Kidney (tissue), 14 donors: ENCODE results near the gene TST. TPM values are rescaled to one million over a fixed set of nuclear protein-coding genes. Genes with fewer than 3 reads are reported as not detected.

ENCODE experiments used
- DNase-seq, 5 donors: peaks; one replicate each; pipeline ENCODE4 v3.0.0-alpha.2; 2013 to 2020
- FAIRE-seq: peaks from 2 replicates; lab custom pipeline; 2012; peaks lifted over from hg19 to GRCh38; lab: Jason Lieb, UNC
- H3K27ac ChIP-seq, 2 donors: one replicate each; pipeline ENCODE4 v1.7.0; 2013; ENCODE audit warnings: low read depth in 2 of 2, low read length in 2 of 2, inconsistent platforms in 1 of 2
- H3K27me3 ChIP-seq: one replicate; pipeline ENCODE4 v1.7.1; 2013; ENCODE audit warnings: low read length, inconsistent platforms; ENCODE audit not compliant: control insufficient read depth, insufficient read depth
- H3K36me3 ChIP-seq, 3 donors: one replicate each; pipeline versions ENCODE4 v1.7.0 to v1.7.1; 2013; ENCODE audit warnings: low read length in 3 of 3, control low read depth in 1 of 3, inconsistent platforms in 1 of 3; ENCODE audit not compliant: insufficient read depth in 3 of 3, control insufficient read depth in 2 of 3
- H3K4me1 ChIP-seq, 3 donors: one replicate each; pipeline versions ENCODE4 v1.7.0 to v1.7.1; 2013; ENCODE audit warnings: low read length in 3 of 3, inconsistent platforms in 1 of 3, low read depth in 1 of 3; ENCODE audit not compliant: control insufficient read depth in 2 of 3, insufficient read depth in 2 of 3
- H3K4me3 ChIP-seq, 3 donors: one replicate each; pipeline versions ENCODE4 v1.7.0 to v1.8.1; 2013; ENCODE audit warnings: low read length in 3 of 3, control low read depth in 1 of 3, inconsistent platforms in 1 of 3
- H3K9ac ChIP-seq, 3 donors: one replicate each; pipeline versions ENCODE4 v1.7.0 to v1.7.1; 2013; ENCODE audit warnings: low read length in 3 of 3, control low read depth in 1 of 3, inconsistent platforms in 1 of 3
- H3K9me3 ChIP-seq, 3 donors: one replicate each; pipeline versions ENCODE4 v1.7.0 to v1.7.1; 2013; ENCODE audit warnings: low read length in 3 of 3, control low read depth in 1 of 3, inconsistent platforms in 1 of 3; ENCODE audit not compliant: control insufficient read depth in 2 of 3, insufficient read depth in 1 of 3
- CTCF ChIP-seq: IDR thresholded peaks from 3 replicates; pipeline ENCODE4 v1.5.1; 2012; ENCODE audit warnings: mild to moderate bottlenecking, moderate library complexity, borderline replicate concordance; ENCODE audit not compliant: insufficient read depth; ENCODE audit errors: extremely low read depth
- intact Hi-C: fragments of 100-400 bp; cut with DNase I; formaldehyde crosslinking; loops from one replicate; pipeline ENCODE4 v1.11.1; 2022
- polyA plus RNA-seq: library from polyadenylated mRNA; stranded (reverse); fragments of 350-450 nt; fragmentation: Illumina TruSeq; extraction: RNeasy Lipid Tissue Mini Kit (QIAGEN cat#74804); gene quantifications from one replicate; pipeline ENCODE4 v1.2.3, GENCODE V29; 2014; ENCODE audit warnings: low read depth, low replicate concordance; ENCODE audit not compliant: insufficient read depth
- total RNA-seq: library from RNA; stranded (reverse); fragmentation: NEBNext Ultra II Directional; extraction: Animal tissue kit (Norgen Biotek cat#: 25700); gene quantifications from one replicate; pipeline ENCODE4 v1.2.1, GENCODE V29; 2021
- donor health status: control.
- donor health status: control.
- donor health status: control.
- donor health status: control.
- donor health status: control.
- donor health status: DM: yes; HTN: yes; CAD: no.
- donor health status: Normal renal cell carcinoma (clear cell type).

Gene TST
- total and polyA plus RNA-seq, 2 donors from 2014 or later: 48.7 to 283 TPM

GRCh38 chr22:36968249-36968964 lies 50.8 kb downstream of the TST start:
- intact Hi-C loops: no loop called here
- no peaks in the 10 kb centered on the region for H3K27me3 ChIP-seq
- peaks cover 0 to 3% (median 0%) of the 10 kb centered on the region in 3 donors for H3K9me3 ChIP-seq
- no peak overlapping the region for H3K9ac ChIP-seq
- no peaks in the 10 kb centered on the region for H3K4me1 ChIP-seq
- no peak overlapping the region for H3K27ac ChIP-seq
- H3K4me3 ChIP-seq: no peak overlapping the region
- DNase-seq: no peak
- H3K36me3 ChIP-seq: no peaks in the 10 kb centered on the region
- FAIRE-seq: no peak
- TF ChIP-seq CTCF: no peak

- DNase-seq: no peak
These were observed 52.3 kb downstream of the TST start for GRCh38 chr22:36966851-36967540.

GRCh38 chr22:36965696-36966095 lies 53.6 kb downstream of the TST start:
- Histone ChIP-seq H3K36me3 (no peaks in the 10 kb centered on the region), H3K4me1 (no peaks in the 10 kb centered on the region), H3K4me3 (no peak overlapping the region), H3K9ac (no peak overlapping the region), H3K27ac (no peak overlapping the region), H3K9me3 (peaks cover 0 to 3% (median 0%) of the 10 kb centered on the region in 3 donors), H3K27me3 (no peaks in the 10 kb centered on the region)
- DNase-seq (no peak), FAIRE-seq (no peak)
- intact Hi-C loops: no loop called here
- TF ChIP-seq CTCF: no peak

More at GRCh38 chr22:36966851-36967540, 52.3 kb downstream of the TST start:
- Histone ChIP-seq H3K9ac (no peak overlapping the region), H3K36me3 (no peaks in the 10 kb centered on the region), H3K9me3 (peaks cover 0 to 3% (median 0%) of the 10 kb centered on the region in 3 donors), H3K4me3 (no peak overlapping the region), H3K27me3 (no peaks in the 10 kb centered on the region), H3K4me1 (no peaks in the 10 kb centered on the region), H3K27ac (no peak overlapping the region)
- intact Hi-C loops: no loop called here
- FAIRE-seq: no peak
- TF ChIP-seq CTCF: no peak
